ENCODE measurements around the gene RAB40B.
A peak's percentile ranks its signal among the peaks of the same experiment; 100 is the strongest.
"Not testable (repeated sequence)": the region's sequence is repeated elsewhere in the genome, so short reads cannot be mapped to it uniquely, and the experiment has no call there.

RAB40B gene

GRCh38 chr17:82698065-82698973 lies at the start of gene RAB40B:
RAB40B (minus strand) TSS chr17:82698698; CDS start chr17:82698596, 102 bp downstream.
- DNase-seq: peak; percentile 95

GRCh38 chr17:82745524-82745923 lies 47.0 kb upstream of the RAB40B start:
- DNase-seq: no peak

GRCh38 chr17:82744736-82745135 lies 46.2 kb upstream of the RAB40B start:
- not testable (repeated sequence) for DNase-seq

- no peak for DNase-seq
Measured at GRCh38 chr17:82743344-82744219, 45.1 kb upstream of the RAB40B start.

- no peak for DNase-seq
Measured at GRCh38 chr17:82740906-82741759, 42.6 kb upstream of the RAB40B start.

- DNase-seq: no peak
Measured at GRCh38 chr17:82737967-82738877, 39.7 kb upstream of the RAB40B start.

- DNase-seq: no peak
Measured at GRCh38 chr17:82736511-82737185, 38.1 kb upstream of the RAB40B start.

- DNase-seq: no peak
Measured at GRCh38 chr17:82734987-82735866, 36.7 kb upstream of the RAB40B start, which contains the start of gene FN3K. FN3K (plus strand) TSS chr17:82735615; CDS start chr17:82735637, 22 bp downstream.

- no peak for DNase-seq
Measured at GRCh38 chr17:82732118-82732743, 33.7 kb upstream of the RAB40B start.

GRCh38 chr17:82729479-82730260 lies 31.2 kb upstream of the RAB40B start:
- DNase-seq: no peak

- no peak for DNase-seq
Measured at GRCh38 chr17:82726427-82726826, 27.9 kb upstream of the RAB40B start.

- no peak for DNase-seq
Measured at GRCh38 chr17:82723169-82723807, 24.8 kb upstream of the RAB40B start.

GRCh38 chr17:82722341-82723013 lies 24.0 kb upstream of the RAB40B start:
- DNase-seq: no peak

- DNase-seq: no peak
Measured at GRCh38 chr17:82720204-82720603, 21.7 kb upstream of the RAB40B start.

- no peak for DNase-seq
Measured at GRCh38 chr17:82718986-82719685, 20.6 kb upstream of the RAB40B start.

GRCh38 chr17:82716203-82717010 lies 17.9 kb upstream of the RAB40B start, which contains the start of gene FN3KRP:
FN3KRP (plus strand) TSS chr17:82716706; CDS start chr17:82716756, 50 bp downstream.
- DNase-seq: peak; percentile 79
